NCI-H748 (cell line): ENCODE measurements around the gene CDC42.

Experiments used
- DNase-seq: peaks from one replicate; lab custom pipeline; 2025; ENCODE audit not compliant: unreplicated experiment; lab: John Stamatoyannopoulos, UW

Gene CDC42

GRCh38 chr1:22108339-22109105 lies 56.0 kb downstream of the CDC42 start:
- DNase-seq: no peak

- DNase-seq: peak; percentile 76
Measured at GRCh38 chr1:22110016-22110415, 57.5 kb downstream of the CDC42 start.

DNA sequence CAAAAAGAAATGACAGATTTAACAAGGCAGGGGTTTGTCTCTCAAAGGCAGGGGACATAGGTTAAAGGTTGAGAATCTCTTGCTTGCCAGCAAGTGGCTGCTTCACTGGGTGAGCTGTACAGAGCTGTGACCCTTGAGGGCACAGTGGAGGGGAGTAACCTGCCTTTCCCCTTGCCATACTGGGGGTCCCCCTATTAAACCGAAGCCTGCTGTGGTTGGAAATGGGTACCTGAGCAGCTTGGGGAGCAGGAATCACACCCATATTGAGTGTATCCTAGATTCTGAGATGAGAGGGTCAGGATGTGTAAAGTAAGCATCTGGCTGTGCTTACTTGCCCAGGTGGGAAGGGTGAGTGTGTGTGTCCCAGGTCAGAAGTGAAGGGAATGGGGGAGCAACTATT lies 58.6 kb downstream of the CDC42 start:
- no peak for DNase-seq

DNA sequence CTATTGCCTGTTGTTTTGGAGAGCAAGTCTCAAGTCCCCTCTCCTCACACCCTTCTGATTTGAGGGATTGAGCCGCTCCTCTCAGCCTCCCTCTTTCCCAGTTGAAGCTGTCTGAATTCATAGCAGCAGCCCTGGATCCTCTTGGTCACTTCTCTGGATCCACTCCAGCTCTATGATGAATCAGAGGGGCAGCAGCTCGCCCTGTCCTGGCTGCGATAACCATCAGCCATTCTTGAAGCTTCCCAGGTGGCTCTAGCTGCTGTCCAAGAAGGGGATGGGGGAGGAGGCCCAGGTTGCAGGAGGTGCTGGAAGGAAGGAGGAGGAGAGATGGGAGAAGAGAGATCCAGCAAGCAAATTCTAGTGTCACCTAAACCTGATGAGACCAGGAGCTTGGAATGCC lies 59.1 kb downstream of the CDC42 start:
- no peak for DNase-seq

- DNase-seq: no peak
Measured at GRCh38 chr1:22112554-22112953, 60.0 kb downstream of the CDC42 start.

DNA sequence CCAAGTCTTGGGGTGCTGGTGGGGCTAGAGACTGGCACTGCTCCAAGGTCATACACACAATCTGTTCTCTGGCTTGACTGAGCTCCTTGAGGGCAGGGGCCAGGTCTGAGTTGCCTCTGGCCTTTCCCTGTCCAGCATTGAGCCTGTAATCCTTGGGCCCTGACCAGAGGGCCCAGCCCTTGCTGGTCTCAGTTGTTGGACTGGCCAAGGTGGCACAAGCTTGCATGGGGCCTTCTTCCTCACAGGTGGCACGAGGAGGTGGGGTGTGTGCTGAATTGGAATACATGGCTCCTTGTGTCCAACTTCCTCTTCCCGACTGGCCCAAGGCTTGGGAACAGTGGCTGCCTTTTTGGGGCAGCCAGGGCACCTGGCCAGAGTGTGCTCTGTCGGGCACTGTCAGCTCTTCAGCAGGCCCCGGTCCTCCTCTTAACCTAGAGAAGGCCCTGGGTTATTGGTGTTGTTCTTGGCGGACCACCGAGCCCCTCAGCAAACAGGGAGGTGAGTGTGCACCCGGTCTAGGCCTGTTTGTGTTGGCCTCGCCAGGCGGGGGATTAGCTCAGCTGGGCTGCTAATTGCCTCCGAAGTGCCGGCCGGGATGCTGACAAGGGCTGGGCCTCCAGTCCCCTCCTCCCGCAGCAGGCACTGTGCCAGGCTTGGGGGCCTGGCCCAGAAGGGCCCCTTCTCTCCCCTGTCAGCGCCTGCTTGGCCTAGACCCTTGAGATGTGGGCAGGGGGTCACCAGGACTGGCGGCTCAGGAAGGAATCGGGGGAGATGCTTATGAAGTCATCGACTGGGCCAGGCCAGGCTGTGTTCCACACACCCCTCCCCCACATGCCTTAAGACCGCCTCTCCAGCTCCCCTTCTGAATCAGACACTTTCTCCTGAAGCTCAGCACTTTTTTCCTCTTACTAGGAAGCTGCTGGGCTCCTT lies 61.8 kb downstream of the CDC42 start:
- DNase-seq: peak; percentile 4

- DNase-seq: no peak
Measured at GRCh38 chr1:22115286-22115685, 62.8 kb downstream of the CDC42 start.

DNA sequence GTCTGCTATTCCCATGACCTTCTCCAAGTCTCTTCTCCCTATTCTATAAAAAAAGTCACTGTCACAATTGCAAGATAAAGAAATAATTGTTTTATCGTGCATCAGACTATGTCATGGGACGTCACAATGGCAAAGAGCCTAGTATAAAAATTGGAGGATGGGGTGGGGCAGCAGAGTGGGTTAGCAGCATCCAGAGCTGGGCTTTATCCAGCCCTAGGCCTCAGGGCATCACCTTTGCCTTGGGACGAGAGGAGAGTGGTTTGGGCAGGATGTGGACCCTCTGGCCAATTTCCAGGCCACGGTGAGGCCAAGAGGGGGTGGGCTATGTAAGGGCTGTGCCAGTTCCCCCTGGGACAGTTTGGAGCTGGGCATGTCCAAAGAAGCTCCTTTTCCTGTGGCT lies 64.7 kb downstream of the CDC42 start:
- DNase-seq: no peak

DNA sequence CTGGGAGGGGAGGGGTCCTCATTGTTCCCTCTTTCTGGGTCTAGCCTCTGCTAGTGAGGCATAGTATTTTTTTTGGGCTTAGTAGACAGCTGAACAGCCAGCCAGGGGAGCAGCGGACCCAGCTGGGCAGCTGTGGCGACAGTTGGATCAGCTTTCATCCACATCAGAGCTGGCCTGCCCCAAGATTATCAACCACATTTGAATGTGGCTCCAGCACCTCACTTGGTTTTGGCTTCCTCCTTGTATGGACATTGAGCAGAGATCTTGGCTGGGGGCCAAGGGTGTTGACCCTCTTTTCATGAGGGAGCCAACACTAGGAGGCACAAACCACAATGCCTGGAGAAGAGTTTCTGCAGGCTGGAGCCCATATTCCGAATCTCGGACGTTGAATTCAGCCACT lies 65.3 kb downstream of the CDC42 start:
- peak; percentile 8 for DNase-seq

DNA sequence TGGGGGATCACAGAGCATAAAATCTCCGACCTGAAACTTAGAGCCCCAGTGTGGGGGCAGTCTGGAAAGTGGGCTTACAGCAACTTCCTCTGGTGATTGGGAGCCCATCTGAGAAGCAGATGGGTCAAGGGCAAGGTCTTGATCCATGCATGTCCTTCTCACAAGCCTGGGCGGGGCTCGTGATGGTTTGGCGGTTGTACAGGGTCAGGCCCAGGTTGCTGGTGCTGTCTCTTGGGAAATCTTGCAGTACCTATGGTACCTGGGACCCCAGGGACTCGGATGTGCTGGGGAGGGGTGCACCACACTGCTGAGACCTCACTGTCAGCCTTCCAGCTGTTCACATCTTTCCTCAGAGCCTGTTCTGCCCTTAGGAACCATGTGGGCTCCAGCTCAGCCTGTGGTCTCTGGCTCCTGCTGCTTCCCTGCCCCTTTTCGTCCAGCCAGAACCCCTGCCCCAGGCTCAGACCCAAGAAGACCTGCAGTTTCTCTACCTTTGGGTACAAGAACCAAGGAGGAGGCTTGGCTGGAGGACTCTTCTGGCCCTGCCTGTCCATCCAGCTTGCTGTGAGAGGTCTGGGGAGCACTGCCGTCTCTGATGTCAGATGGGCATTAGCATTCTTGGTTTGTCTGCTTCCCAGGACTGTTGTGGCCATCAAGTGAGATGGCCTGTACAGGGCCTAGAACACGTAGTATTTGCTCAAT lies 65.9 kb downstream of the CDC42 start:
- no peak for DNase-seq

GRCh38 chr1:22119626-22120468 lies 67.3 kb downstream of the CDC42 start:
- DNase-seq: no peak

GRCh38 chr1:22120469-22120790 lies 67.9 kb downstream of the CDC42 start:
- DNase-seq: no peak

DNA sequence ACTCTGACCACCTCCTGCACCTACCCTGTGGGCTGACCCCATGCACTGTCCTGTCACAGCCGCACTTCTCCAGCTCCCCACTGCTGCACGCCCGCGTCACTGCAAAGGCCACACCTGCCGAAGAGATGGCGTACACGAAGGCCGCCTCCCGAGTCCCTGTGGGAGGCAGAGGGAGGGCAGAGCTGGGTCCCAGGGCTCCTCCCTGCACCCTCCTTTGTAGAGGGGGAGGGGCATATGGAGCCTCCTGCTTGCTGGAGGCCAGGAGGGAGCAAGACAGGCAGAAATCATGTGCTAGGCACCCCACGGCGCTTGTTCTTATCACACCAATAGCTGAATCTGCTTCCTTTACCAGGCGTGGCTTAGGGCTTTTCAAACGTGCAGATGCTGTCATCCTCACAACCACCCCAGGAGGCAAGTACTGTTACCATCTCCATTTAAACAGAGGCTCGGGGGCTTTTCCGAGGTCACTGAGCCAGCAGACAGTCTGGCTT lies 69.0 kb downstream of the CDC42 start:
- no peak for DNase-seq

DNA sequence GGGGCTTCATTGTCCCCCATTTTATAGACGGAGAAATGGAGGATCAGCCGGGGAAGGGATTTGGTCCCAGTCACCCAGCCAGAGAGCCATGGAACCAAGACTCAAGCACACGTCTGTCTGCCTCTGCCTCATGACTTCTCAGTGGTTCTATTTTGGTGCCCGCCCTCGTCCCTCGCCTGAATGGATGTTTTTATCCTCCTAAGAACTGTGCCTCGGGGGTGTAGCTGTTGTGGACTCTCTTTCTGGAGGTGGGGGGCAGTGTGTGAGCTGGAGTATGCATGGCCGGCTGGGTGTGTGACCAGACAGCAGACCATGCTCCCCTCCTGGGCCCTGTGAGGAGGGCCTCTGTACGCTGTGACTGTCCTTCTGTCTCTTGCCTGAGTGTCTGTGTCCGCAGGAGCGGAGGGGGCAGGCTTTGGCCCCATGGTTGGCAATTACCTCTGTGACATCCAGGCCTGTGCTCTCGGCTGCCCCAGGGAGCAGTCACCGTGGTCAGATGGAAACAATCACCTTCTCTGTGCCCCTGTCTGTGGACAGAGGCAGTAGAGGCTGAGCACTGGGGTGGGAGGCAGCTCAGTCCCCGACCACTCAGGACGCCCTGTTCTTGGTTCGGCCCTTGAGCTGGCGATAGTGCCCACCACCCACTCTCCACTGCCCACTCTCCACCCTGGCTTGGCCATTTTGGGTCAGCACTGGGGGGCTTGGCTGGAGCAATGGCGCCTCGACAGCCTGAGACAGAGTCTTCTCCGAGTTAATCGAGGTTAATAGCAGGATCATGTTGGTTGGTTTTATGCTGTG lies 70.0 kb downstream of the CDC42 start:
- no peak for DNase-seq

DNA sequence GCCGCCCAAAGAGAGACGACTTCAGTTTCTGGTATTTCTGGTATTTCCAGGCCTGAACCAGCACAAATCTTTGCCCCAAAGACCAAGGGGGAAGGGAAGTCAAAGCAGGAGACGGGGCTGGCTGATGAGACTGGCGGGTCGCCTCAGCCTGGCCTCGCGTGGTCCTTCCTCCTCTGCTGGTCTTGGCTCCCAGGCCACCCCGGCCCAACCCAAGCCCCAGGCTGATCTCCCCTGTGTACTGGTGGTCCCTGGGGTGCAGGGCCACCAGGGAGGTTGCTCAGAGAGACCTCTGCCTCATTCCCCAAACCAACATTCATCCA lies 70.5 kb downstream of the CDC42 start:
- DNase-seq: no peak

DNA sequence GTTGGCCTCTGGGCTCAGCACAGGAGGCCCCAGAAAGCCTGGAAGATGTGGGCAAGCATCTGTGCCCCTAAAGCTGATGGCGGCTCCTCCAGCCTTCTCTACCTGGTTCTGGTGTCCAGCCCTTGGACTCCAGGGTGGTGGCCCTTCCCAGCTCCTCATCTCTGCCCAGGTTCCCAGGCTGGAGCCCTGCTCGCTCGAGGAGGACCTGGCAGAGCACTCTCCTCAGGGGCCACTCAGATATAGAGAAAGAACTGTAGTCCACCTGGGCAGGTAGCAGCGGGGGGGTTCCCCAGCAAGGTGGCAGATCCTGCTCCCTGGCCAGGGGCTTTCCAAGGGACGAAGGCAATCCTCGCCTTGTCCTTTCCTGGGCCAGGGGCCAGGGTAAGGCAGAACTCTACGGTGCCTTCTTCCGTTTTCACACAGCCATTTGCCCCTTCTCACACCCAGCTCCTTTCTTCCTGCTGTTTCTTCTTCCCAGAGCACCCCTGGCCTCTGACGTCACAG lies 71.4 kb downstream of the CDC42 start:
- no peak for DNase-seq

DNA sequence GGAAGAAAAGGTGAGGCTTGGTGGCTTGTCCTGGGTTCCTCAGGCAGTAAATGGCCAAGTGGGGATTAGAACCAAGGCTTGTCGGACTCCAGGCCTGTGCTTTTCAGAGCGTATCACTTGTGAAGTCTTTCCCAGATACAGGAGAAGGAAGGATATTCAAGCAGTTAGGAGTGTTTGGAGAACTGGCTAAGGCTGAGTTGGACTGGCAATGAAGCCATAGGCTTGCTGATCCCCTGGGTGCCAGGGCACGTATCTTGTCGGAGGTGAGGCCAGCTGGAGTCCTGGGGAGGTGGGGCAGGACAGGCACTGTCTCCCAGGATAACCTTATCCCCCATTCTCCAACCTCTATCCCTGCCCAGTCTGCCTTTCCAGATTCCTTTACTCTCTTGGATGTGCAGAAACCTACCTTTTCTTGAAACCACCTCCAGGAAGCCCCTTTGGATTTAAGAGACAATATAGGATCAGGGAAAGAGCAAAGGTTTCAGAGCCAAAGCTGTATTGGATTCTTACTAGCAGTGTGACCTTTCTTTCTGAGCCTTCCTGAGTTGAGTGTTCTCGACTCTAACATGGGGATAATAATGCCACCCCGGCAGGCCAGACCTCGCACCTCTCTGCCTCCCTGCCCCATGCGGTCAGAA lies 72.2 kb downstream of the CDC42 start:
- no peak for DNase-seq

GRCh38 chr1:22126531-22126930 lies 74.0 kb downstream of the CDC42 start:
- no peak for DNase-seq

- DNase-seq: no peak
Measured at GRCh38 chr1:22127248-22127647, 74.7 kb downstream of the CDC42 start.
